ENCODE data around the gene ID1.

ID1 gene

GRCh38 chr20:31568041-31568731 is 36.9 kb upstream of the ID1 start:
- Histone ChIP-seq H3K27ac (ENCODE audit: low read depth, low read length) (no peak overlapping the region), H2BK120ac (ENCODE audit: low read depth, low read length) (no peak overlapping the region), H3K4me2 (ENCODE audit: low read length) (no peak overlapping the region), H4K5ac (ENCODE audit: low read length) (no peak overlapping the region), H3K56ac (ENCODE audit: low read length) (peak overlapping the region; percentile 52), H3K9ac (ENCODE audit: low read length) (peak overlapping the region; percentile 13), H2BK5ac (ENCODE audit: low read length) (no peak overlapping the region), H3K27me3 (ENCODE audit: insufficient read depth, low read length, poor library complexity) (no peaks in the 10 kb centered on the region), H3K36me3 (ENCODE audit: control insufficient read depth, insufficient read depth, low read length) (peaks cover 6% of the 10 kb centered on the region), H3K79me2 (ENCODE audit: control insufficient read depth, insufficient read depth, low read length) (no peaks in the 10 kb centered on the region), H3K23ac (ENCODE audit: low read length) (no peak overlapping the region), H3K4ac (ENCODE audit: low read depth, low read length) (no peak overlapping the region), H4K8ac (ENCODE audit: low read depth, low read length) (no peak overlapping the region), H3K18ac (ENCODE audit: low read length) (no peak overlapping the region), H3K4me3 (ENCODE audit: low read length) (no peak overlapping the region), H3K79me1 (ENCODE audit: low read length) (no peaks in the 10 kb centered on the region), H2AK5ac (ENCODE audit: low read length) (no peak overlapping the region), H2BK15ac (replicated peaks; ENCODE audit: low read depth) (no peak overlapping the region), H3K4me1 (ENCODE audit: control insufficient read depth, low read depth, low read length) (peaks cover 8% of the 10 kb centered on the region)
- no peak for DNase-seq
- no CpG with 5 or more reads among the region's 21 CpGs for WGBS (ENCODE audit: extremely low coverage, insufficient coverage, low lambda C conversion rate)

GRCh38 chr20:31568773-31569162 is 36.3 kb upstream of the ID1 start:
- peak overlapping the region; percentile 16 for H2BK5ac ChIP-seq (ENCODE audit: low read length)
- no peaks in the 10 kb centered on the region for H3K79me2 ChIP-seq (ENCODE audit: control insufficient read depth, insufficient read depth, low read length)
- no CpG with 5 or more reads among the region's 5 CpGs for WGBS (ENCODE audit: extremely low coverage, insufficient coverage, low lambda C conversion rate)
- no peak overlapping the region for H3K23ac ChIP-seq (ENCODE audit: low read length)
- H3K36me3 ChIP-seq (ENCODE audit: control insufficient read depth, insufficient read depth, low read length) = peaks cover 6% of the 10 kb centered on the region
- H3K27ac ChIP-seq (ENCODE audit: low read depth, low read length) = peak overlapping the region; percentile 6
- no peak overlapping the region for H4K8ac ChIP-seq (ENCODE audit: low read depth, low read length)
- H2AK5ac ChIP-seq (ENCODE audit: low read length) = no peak overlapping the region
- H2BK15ac ChIP-seq (replicated peaks; ENCODE audit: low read depth) = no peak overlapping the region
- no peak overlapping the region for H3K4me2 ChIP-seq (ENCODE audit: low read length)
- peaks cover 2% of the 10 kb centered on the region for H3K79me1 ChIP-seq (ENCODE audit: low read length)
- H3K4ac ChIP-seq (ENCODE audit: low read depth, low read length) = peak overlapping the region; percentile 36
- DNase-seq = no peak
- H3K4me1 ChIP-seq (ENCODE audit: control insufficient read depth, low read depth, low read length) = peaks cover 9% of the 10 kb centered on the region
- H3K27me3 ChIP-seq (ENCODE audit: insufficient read depth, low read length, poor library complexity) = no peaks in the 10 kb centered on the region
- H2BK120ac ChIP-seq (ENCODE audit: low read depth, low read length) = no peak overlapping the region
- no peak overlapping the region for H4K5ac ChIP-seq (ENCODE audit: low read length)
- peak overlapping the region; percentile 52 for H3K56ac ChIP-seq (ENCODE audit: low read length)
- H3K18ac ChIP-seq (ENCODE audit: low read length) = no peak overlapping the region
- H3K9ac ChIP-seq (ENCODE audit: low read length) = peak overlapping the region; percentile 29
- H3K4me3 ChIP-seq (ENCODE audit: low read length) = no peak overlapping the region

GRCh38 chr20:31569163-31570020 is 35.7 kb upstream of the ID1 start:
- Histone ChIP-seq H3K4ac (ENCODE audit: low read depth, low read length) (peak overlapping the region; percentile 83), H3K27me3 (ENCODE audit: insufficient read depth, low read length, poor library complexity) (no peaks in the 10 kb centered on the region), H3K18ac (ENCODE audit: low read length) (peak overlapping the region; percentile 30), H3K79me1 (ENCODE audit: low read length) (peaks cover 3% of the 10 kb centered on the region), H3K23ac (ENCODE audit: low read length) (no peak overlapping the region), H4K5ac (ENCODE audit: low read length) (no peak overlapping the region), H2BK5ac (ENCODE audit: low read length) (peak overlapping the region; percentile 83), H3K79me2 (ENCODE audit: control insufficient read depth, insufficient read depth, low read length) (no peaks in the 10 kb centered on the region), H2AK5ac (ENCODE audit: low read length) (no peak overlapping the region), H3K4me2 (ENCODE audit: low read length) (no peak overlapping the region), H3K9ac (ENCODE audit: low read length) (peak overlapping the region; percentile 65), H3K4me3 (ENCODE audit: low read length) (no peak overlapping the region), H3K27ac (ENCODE audit: low read depth, low read length) (no peak overlapping the region), H3K36me3 (ENCODE audit: control insufficient read depth, insufficient read depth, low read length) (peaks cover 3% of the 10 kb centered on the region), H3K4me1 (ENCODE audit: control insufficient read depth, low read depth, low read length) (peaks cover 11% of the 10 kb centered on the region), H2BK15ac (replicated peaks; ENCODE audit: low read depth) (no peak overlapping the region), H3K56ac (ENCODE audit: low read length) (peak overlapping the region; percentile 72), H2BK120ac (ENCODE audit: low read depth, low read length) (peak overlapping the region; percentile 17), H4K8ac (ENCODE audit: low read depth, low read length) (no peak overlapping the region)
- DNase-seq = peak; percentile 71
- no CpG with 5 or more reads among the region's 10 CpGs for WGBS (ENCODE audit: extremely low coverage, insufficient coverage, low lambda C conversion rate)

- no peak for DNase-seq
- no CpG with 5 or more reads among the region's 8 CpGs for WGBS (ENCODE audit: extremely low coverage, insufficient coverage, low lambda C conversion rate)
Observed at GRCh38 chr20:31570021-31570463, 35.0 kb upstream of the ID1 start.

GRCh38 chr20:31570735-31571617 is 34.1 kb upstream of the ID1 start:
- no peak overlapping the region for H3K4me3 ChIP-seq (ENCODE audit: low read length)
- no peak overlapping the region for H4K8ac ChIP-seq (ENCODE audit: low read depth, low read length)
- H2BK15ac ChIP-seq (replicated peaks; ENCODE audit: low read depth) = no peak overlapping the region
- peak overlapping the region; percentile 65 for H3K18ac ChIP-seq (ENCODE audit: low read length)
- H3K27ac ChIP-seq (ENCODE audit: low read depth, low read length) = no peak overlapping the region
- WGBS (ENCODE audit: extremely low coverage, insufficient coverage, low lambda C conversion rate) = no CpG with 5 or more reads among the region's 25 CpGs
- peak overlapping the region; percentile 7 for H2BK120ac ChIP-seq (ENCODE audit: low read depth, low read length)
- DNase-seq = no peak
- peak overlapping the region; percentile 69 for H3K56ac ChIP-seq (ENCODE audit: low read length)
- peak overlapping the region; percentile 42 for H3K9ac ChIP-seq (ENCODE audit: low read length)
- H2AK5ac ChIP-seq (ENCODE audit: low read length) = peak overlapping the region; percentile 32
- H4K5ac ChIP-seq (ENCODE audit: low read length) = no peak overlapping the region
- peak overlapping the region; percentile 60 for H3K23ac ChIP-seq (ENCODE audit: low read length)
- H3K79me1 ChIP-seq (ENCODE audit: low read length) = peaks cover 3% of the 10 kb centered on the region
- no peak overlapping the region for H3K4me2 ChIP-seq (ENCODE audit: low read length)
- H3K79me2 ChIP-seq (ENCODE audit: control insufficient read depth, insufficient read depth, low read length) = no peaks in the 10 kb centered on the region
- H2BK5ac ChIP-seq (ENCODE audit: low read length) = no peak overlapping the region
- H3K36me3 ChIP-seq (ENCODE audit: control insufficient read depth, insufficient read depth, low read length) = no peaks in the 10 kb centered on the region
- H3K4ac ChIP-seq (ENCODE audit: low read depth, low read length) = peak overlapping the region; percentile 87
- no peaks in the 10 kb centered on the region for H3K27me3 ChIP-seq (ENCODE audit: insufficient read depth, low read length, poor library complexity)
- peaks cover 11% of the 10 kb centered on the region for H3K4me1 ChIP-seq (ENCODE audit: control insufficient read depth, low read depth, low read length)

More at GRCh38 chr20:31570021-31570463, 35.0 kb upstream of the ID1 start:
- Histone ChIP-seq H3K79me2 (ENCODE audit: control insufficient read depth, insufficient read depth, low read length) (no peaks in the 10 kb centered on the region), H3K18ac (ENCODE audit: low read length) (peak overlapping the region; percentile 30), H2BK5ac (ENCODE audit: low read length) (peak overlapping the region; percentile 83), H4K5ac (ENCODE audit: low read length) (no peak overlapping the region), H3K23ac (ENCODE audit: low read length) (no peak overlapping the region), H2BK15ac (replicated peaks; ENCODE audit: low read depth) (no peak overlapping the region), H3K56ac (ENCODE audit: low read length) (peak overlapping the region; percentile 72), H3K79me1 (ENCODE audit: low read length) (peaks cover 3% of the 10 kb centered on the region), H3K9ac (ENCODE audit: low read length) (peak overlapping the region; percentile 65), H3K4ac (ENCODE audit: low read depth, low read length) (peak overlapping the region; percentile 75), H3K4me3 (ENCODE audit: low read length) (no peak overlapping the region), H3K4me1 (ENCODE audit: control insufficient read depth, low read depth, low read length) (peaks cover 11% of the 10 kb centered on the region), H2AK5ac (ENCODE audit: low read length) (peak overlapping the region; percentile 80), H3K36me3 (ENCODE audit: control insufficient read depth, insufficient read depth, low read length) (peaks cover 2% of the 10 kb centered on the region), H3K27me3 (ENCODE audit: insufficient read depth, low read length, poor library complexity) (no peaks in the 10 kb centered on the region), H4K8ac (ENCODE audit: low read depth, low read length) (no peak overlapping the region), H3K27ac (ENCODE audit: low read depth, low read length) (no peak overlapping the region), H2BK120ac (ENCODE audit: low read depth, low read length) (peak overlapping the region; percentile 17), H3K4me2 (ENCODE audit: low read length) (no peak overlapping the region)

Measured in mesendoderm (in vitro differentiated cells).